Spleen (tissue), 11 donors: ENCODE data around the gene SRCIN1. TPM values are rescaled to one million over a fixed set of nuclear protein-coding genes. Genes with fewer than 3 reads are reported as not detected.

ENCODE experiments used
- DNase-seq: peaks from one replicate; pipeline ENCODE4 v3.0.0-alpha.2; 2020
- H3K27ac ChIP-seq, 8 donors: fragments of 200-600 bp; sonication (generic) in 7 of 8; 1 replicate in 4 of 8; 2 replicates in 4 of 8; pipeline versions ENCODE4 v1.5.0 to v1.8.0; 2016 to 2021; ENCODE audit warnings: inconsistent platforms in 4 of 8, mild to moderate bottlenecking in 4 of 8, moderate library complexity in 1 of 8
- H3K27me3 ChIP-seq, 7 donors: fragments of 200-600 bp; sonication (generic) in 6 of 7; replicated peaks in 1 of 7; 1 replicate in 4 of 7; 2 replicates in 3 of 7; pipeline versions ENCODE4 v1.5.0 to v1.8.0; 2016 to 2021; ENCODE audit warnings: inconsistent platforms in 3 of 7, mild to moderate bottlenecking in 1 of 7
- H3K36me3 ChIP-seq, 6 donors: fragments of 200-600 bp; sonication (generic) in 5 of 6; 1 replicate in 4 of 6; 2 replicates in 2 of 6; pipeline versions ENCODE4 v1.5.0 to v1.8.0; 2016 to 2021; ENCODE audit warnings: inconsistent platforms in 2 of 6
- H3K4me1 ChIP-seq, 6 donors: fragments of 200-600 bp; sonication (generic) in 5 of 6; 1 replicate in 3 of 6; 2 replicates in 3 of 6; pipeline versions ENCODE4 v1.5.0 to v1.8.0; 2016 to 2021; ENCODE audit warnings: inconsistent platforms in 3 of 6
- H3K4me3 ChIP-seq, 8 donors: fragments of 200-600 bp; sonication (generic) in 7 of 8; 1 replicate in 4 of 8; 2 replicates in 4 of 8; pipeline versions ENCODE4 v1.5.0 to v1.8.0; 2016 to 2021; ENCODE audit warnings: inconsistent platforms in 4 of 8, mild to moderate bottlenecking in 4 of 8, moderate library complexity in 2 of 8
- H3K9me3 ChIP-seq, 8 donors: fragments of 200-600 bp; sonication (generic) in 7 of 8; 1 replicate in 4 of 8; 2 replicates in 4 of 8; pipeline versions ENCODE4 v1.5.0 to v1.8.0; 2016 to 2021; ENCODE audit warnings: inconsistent platforms in 4 of 8
- POLR2A ChIP-seq, 3 donors: fragments of 450-650 bp; IDR thresholded peaks; one replicate each; pipeline ENCODE4 v1.5.1; 2017; ENCODE audit warnings: antibody characterized with exemption in 3 of 3, mild to moderate bottlenecking in 1 of 3
- POLR2AphosphoS5 ChIP-seq, 3 donors: sonication (generic); formaldehyde crosslinking; IDR thresholded peaks; one replicate each; pipeline ENCODE4 v1.5.1; 2017; ENCODE audit warnings: antibody characterized with exemption in 3 of 3
- WGBS, 5 donors: extraction: QIAGEN DNeasy Blood & Tissue Kit in 3 of 5; methylation state at CpG; one replicate each; pipeline versions ENCODE4 v1.1.5 to v1.1.7; 2013 to 2018; 5-methylcytosine and 5-hydroxymethylcytosine counted together
- intact Hi-C: fragments of 100-400 bp; cut with DNase I; formaldehyde crosslinking; loops from one replicate; pipeline ENCODE4 v1.15.0; 2023; ENCODE audit warnings: low total_unique reads
- polyA plus RNA-seq, 3 donors: library from polyadenylated mRNA; stranded (reverse); fragments of 200-250 nt; gene quantifications; one replicate each; pipeline ENCODE4 v1.2.1, GENCODE V29; 2013
- total RNA-seq, 7 donors: library from RNA; depleted of rRNA in 3 of 7; stranded (reverse); fragments of >200 nt in 3 of 7; fragmentation: NEBNext Ultra II Directional in 4 of 7; extraction: Animal tissue kit (Norgen Biotek cat#: 25700) in 4 of 7; gene quantifications; one replicate each; pipeline versions ENCODE4 v1.1.0 to v1.2.1, GENCODE V29; 2016 to 2021
- TF ChIP-seq, protein P1 (sequence below), 11 experiments: fragments of 200-600 bp in 7 of 11; fragments of 450-650 bp in 4 of 11; sonication (generic) in 4 of 11; IDR thresholded peaks in 8 of 11; conservative IDR thresholded peaks in 3 of 11; 1 replicate in 7 of 11; 2 replicates in 4 of 11; pipeline versions ENCODE4 v1.4.0 to v1.8.0; 2016 to 2021; ENCODE audit warnings: antibody characterized with exemption in 11 of 11, inconsistent platforms in 4 of 11, mild to moderate bottlenecking in 1 of 11
- donor health status: healthy with polysubstance abuse.
- donor health status: DM: no; HTN: no; CAD: no; lungs with moderate emphysema.
- donor health status: DM: no; HTN: no; CAD: no.
- donor health status: Bipolar disorder and iron deficiency.
- donor health status: healthy.
- donor health status: DM: no; HTN: no; CAD: no.
- donor health status: DM: yes; HTN: yes; CAD: no.

SRCIN1 gene
- total and polyA plus RNA-seq, 10 donors: 0.32 to 3.5 (median 1.5) TPM

DNA sequence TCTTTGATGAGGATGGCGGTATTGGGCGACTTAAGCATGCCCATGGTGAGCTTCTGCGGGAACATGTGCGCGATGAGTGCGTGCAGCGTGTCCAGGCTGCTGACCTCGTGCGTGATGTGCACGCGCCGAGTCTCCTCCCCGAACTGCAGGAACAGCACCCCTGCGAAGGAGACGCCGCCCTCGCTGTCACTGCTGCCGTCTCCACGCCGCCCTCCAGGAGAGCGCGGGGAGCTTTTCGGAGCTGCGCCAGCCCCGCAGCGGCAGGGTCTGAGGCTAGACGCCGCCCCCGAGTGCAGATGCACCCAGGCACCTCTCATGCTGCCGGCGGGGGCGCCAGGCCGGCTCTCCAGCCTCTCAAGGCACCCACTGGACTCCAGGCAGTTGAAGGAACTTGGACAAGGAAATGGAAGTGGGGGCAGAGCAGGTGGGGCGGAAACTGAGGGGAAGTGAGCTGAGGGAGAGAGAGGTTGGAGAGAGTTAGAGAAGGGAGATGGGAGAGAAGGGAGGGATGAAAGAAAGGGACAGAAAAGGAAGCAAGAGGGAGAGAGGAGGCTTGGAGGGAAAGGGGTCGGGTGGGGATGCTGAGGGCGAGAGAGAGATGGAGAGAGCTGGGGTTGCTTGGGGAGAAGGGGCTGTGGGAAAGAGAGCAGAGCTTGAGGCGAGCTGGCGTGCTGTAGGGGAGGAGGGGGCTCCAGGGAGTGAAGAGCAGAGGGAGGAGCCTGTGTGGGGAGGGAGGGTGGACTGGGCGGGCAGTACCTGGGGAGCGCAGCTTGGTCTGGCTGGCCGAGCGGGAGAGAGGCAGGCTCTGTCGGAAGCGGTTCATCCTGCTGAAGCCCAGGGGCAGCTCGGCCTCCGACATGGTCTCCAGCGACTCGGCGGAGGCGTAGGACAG is 42.1 kb downstream of the SRCIN1 start:
- Histone ChIP-seq H3K27me3 (peaks cover 3 to 100% (median 88%) of the 10 kb centered on the region in 7 donors), H3K9me3 (no peaks in the 10 kb centered on the region), H3K27ac (no peak overlapping the region), H3K36me3 (no peaks in the 10 kb centered on the region), H3K4me1 (peaks cover 16 to 56% (median 40%) of the 10 kb centered on the region in 6 donors), H3K4me3 (peak overlapping the region in 1 of 8 donors; percentile 22)
- intact Hi-C loops: loop anchor here (10.0 kb wide), 1 partner anchor 101 kb away; no protein-coding TSS in a partner anchor
- WGBS, 5 donors: 7 to 15% (median 12%) methylated on average over 24 to 50 of the region's 50 CpGs
- no peak for DNase-seq
- TF ChIP-seq POLR2A (IDR thresholded peaks at IDR 0.05) (no peak), POLR2AphosphoS5 (IDR thresholded peaks at IDR 0.05) (no peak)
- TF ChIP-seq, protein P1, sequence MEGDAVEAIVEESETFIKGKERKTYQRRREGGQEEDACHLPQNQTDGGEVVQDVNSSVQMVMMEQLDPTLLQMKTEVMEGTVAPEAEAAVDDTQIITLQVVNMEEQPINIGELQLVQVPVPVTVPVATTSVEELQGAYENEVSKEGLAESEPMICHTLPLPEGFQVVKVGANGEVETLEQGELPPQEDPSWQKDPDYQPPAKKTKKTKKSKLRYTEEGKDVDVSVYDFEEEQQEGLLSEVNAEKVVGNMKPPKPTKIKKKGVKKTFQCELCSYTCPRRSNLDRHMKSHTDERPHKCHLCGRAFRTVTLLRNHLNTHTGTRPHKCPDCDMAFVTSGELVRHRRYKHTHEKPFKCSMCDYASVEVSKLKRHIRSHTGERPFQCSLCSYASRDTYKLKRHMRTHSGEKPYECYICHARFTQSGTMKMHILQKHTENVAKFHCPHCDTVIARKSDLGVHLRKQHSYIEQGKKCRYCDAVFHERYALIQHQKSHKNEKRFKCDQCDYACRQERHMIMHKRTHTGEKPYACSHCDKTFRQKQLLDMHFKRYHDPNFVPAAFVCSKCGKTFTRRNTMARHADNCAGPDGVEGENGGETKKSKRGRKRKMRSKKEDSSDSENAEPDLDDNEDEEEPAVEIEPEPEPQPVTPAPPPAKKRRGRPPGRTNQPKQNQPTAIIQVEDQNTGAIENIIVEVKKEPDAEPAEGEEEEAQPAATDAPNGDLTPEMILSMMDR (IDR thresholded peaks at IDR 0.05 in 8 of 11, conservative IDR thresholded peaks at IDR 0.05 in 3 of 11): no peak

DNA sequence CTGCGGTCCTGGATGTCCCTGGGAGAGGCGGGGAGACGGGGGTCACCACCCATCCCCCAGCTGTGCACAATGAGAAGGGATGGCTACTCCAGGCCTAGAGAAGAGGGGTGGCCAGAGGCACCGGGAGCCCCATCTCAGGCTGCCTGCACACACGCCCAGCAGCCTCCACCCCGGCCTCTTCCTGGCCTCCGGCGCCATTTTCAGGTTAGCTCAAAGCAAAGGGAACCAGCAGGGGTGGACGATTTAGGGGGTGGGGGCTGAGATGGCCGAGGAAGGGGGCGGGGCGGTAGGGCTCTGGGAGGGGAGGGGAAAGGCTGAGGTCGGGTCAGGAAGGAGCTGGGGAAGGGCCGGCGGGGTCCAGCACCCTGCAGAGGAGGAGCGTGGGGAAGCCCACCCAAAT is 42.8 kb downstream of the SRCIN1 start:
- H3K27ac ChIP-seq: no peak overlapping the region
- 4 to 11% (median 10%) methylated on average over 10 to 16 of the region's 16 CpGs for WGBS, 5 donors
- H3K9me3 ChIP-seq: no peaks in the 10 kb centered on the region
- TF ChIP-seq, protein P1 (IDR thresholded peaks at IDR 0.05 in 8 of 11, conservative IDR thresholded peaks at IDR 0.05 in 3 of 11): no peak
- TF ChIP-seq POLR2AphosphoS5 (IDR thresholded peaks at IDR 0.05) (no peak), POLR2A (IDR thresholded peaks at IDR 0.05) (no peak)
- H3K4me3 ChIP-seq: peak overlapping the region in 1 of 8 donors; percentile 22
- H3K27me3 ChIP-seq: peaks cover 3 to 97% (median 85%) of the 10 kb centered on the region in 7 donors
- peaks cover 18 to 63% (median 47%) of the 10 kb centered on the region in 6 donors for H3K4me1 ChIP-seq
- no peak for DNase-seq
- intact Hi-C loops: loop anchor here (10.0 kb wide), 1 partner anchor 102 kb away; no protein-coding TSS in a partner anchor
- H3K36me3 ChIP-seq: no peaks in the 10 kb centered on the region

DNA sequence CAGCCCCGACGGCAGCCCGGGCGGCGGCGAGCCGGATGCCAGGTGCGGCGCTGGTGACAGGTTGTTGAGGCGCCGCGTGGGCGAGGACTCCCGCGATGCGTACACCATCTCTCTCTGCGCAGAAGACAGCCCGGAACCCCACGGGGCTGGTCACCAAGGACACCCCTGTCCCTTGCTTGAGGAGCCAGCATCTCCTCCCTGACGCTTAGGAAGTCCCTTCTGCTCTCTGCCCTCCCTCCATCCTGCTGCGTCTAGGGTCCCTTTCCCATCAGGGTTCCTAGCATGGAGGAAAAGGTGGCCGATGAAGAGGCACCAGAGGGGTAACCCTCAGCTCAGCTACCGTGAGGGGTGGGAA is 43.6 kb downstream of the SRCIN1 start:
- TF ChIP-seq POLR2A (IDR thresholded peaks at IDR 0.05) (no peak), POLR2AphosphoS5 (IDR thresholded peaks at IDR 0.05) (no peak)
- TF ChIP-seq, protein P1 (IDR thresholded peaks at IDR 0.05 in 8 of 11, conservative IDR thresholded peaks at IDR 0.05 in 3 of 11): no peak
- Histone ChIP-seq H3K27me3 (peaks cover 0 to 90% (median 78%) of the 10 kb centered on the region in 7 donors), H3K4me1 (peaks cover 23 to 70% (median 54%) of the 10 kb centered on the region in 6 donors), H3K36me3 (no peaks in the 10 kb centered on the region), H3K27ac (no peak overlapping the region), H3K4me3 (no peak overlapping the region), H3K9me3 (no peaks in the 10 kb centered on the region)
- intact Hi-C loops: loop anchor here (10.0 kb wide), 1 partner anchor 103 kb away; no protein-coding TSS in a partner anchor
- DNase-seq: no peak
- WGBS, 5 donors: 13 to 28% (median 15%) methylated on average over 3 to 23 of the region's 23 CpGs
